COLO668 (cell line): Measurements from ENCODE around the gene ENDOU.

Experiments
- DNase-seq: peaks from one replicate; lab custom pipeline; 2025; ENCODE audit not compliant: unreplicated experiment; lab: John Stamatoyannopoulos, UW

The ENDOU gene

GRCh38 chr12:47722136-47722834 lies 3.0 kb downstream of the ENDOU start:
- DNase-seq = no peak

- no peak for DNase-seq
Measured at GRCh38 chr12:47721431-47721973, 3.8 kb downstream of the ENDOU start.

- no peak for DNase-seq
Measured at GRCh38 chr12:47718531-47718930, 6.8 kb downstream of the ENDOU start.

DNA sequence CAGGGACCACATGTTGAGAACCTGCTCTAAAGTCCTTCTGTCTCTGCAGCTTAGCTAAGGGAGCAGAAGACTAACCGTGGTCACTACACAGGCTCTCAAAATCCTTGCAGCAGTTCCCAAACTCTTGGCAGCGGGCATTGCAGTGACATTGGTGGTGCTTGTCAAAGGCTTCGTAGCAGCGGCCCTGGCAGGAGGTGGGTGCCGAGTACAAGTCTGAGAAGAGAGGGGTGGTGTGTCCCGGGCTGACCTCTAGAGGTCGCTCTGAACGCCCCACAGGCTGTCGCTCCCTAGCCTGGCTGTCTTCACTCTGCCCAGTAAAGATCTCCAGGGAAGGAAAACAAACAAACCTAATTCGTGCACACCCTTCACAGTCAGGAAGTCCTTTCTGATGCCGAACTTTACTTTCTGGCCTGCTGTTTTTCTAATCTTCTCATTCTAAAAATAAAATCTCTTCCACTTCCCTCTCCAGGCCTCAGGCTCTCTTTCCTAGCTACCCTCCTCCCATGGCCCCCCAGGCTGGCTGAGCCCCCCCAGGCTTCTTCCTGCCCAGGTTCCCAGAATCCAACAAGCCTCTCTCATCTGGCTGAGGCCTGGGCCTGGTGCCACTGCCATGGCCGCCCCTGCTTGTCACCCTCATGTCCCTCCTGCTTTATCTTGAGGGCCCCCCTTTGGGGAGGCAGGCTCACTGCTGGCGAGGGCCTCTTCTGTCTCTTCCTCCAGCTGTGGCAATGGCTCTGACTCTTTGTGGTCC lies 7.7 kb downstream of the ENDOU start:
- DNase-seq = peak; percentile 61

- no peak for DNase-seq
Measured at GRCh38 chr12:47717046-47717442, 8.2 kb downstream of the ENDOU start.

- no peak for DNase-seq
Measured at GRCh38 chr12:47715877-47716548, 9.3 kb downstream of the ENDOU start.

DNA sequence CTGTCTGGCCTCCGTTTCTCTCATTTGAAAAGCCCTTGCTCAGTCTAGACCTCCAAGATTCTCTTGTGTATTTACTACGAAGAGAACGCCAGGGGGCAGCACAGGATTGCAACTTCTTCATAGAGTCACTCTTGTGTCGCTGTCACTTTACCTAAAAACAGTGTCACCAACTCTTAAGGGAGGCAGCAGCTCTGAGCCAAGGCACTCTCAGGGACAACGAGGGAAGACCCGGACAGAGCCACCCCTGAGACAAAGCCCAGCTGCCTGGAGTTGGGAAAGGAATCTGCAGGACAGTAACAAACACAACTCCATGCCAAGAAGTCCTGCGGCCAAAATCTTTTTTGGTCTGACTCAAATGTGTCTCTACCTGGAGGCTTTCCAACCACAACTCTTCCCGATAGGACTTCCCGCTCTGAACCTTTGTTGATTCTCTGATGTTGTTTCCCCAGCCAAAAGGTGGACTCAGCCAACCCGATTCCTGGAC lies 9.9 kb downstream of the ENDOU start:
- peak; percentile 73 for DNase-seq

DNA sequence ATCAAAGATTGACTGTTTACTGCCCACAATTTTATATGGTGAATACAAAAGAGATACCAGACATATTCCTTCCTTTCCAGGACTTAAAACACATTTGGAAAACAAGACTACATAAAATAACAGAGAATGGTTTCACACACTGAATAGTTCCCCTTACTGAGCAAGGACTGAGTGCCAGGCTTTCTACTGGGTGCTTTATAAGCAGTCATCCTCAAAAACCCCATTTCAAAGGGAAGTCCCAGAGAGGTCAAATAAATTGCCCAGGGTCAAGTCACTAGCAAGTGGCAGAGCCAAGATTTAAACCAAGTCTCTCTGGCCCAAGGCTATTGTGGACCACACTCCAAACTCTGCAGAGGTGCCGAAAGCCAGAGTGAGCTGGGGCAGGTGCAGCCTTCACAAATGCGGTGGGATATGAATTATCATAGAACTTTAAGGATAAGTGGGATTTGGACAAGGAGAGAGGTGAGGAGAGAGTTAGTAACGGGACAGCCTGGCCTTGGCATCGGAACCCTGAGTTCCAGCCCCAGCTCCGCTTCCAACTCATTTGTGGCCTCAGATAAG lies 10.4 kb downstream of the ENDOU start:
- DNase-seq = no peak

GRCh38 chr12:47712171-47712570 lies 13.1 kb downstream of the ENDOU start:
- no peak for DNase-seq

DNA sequence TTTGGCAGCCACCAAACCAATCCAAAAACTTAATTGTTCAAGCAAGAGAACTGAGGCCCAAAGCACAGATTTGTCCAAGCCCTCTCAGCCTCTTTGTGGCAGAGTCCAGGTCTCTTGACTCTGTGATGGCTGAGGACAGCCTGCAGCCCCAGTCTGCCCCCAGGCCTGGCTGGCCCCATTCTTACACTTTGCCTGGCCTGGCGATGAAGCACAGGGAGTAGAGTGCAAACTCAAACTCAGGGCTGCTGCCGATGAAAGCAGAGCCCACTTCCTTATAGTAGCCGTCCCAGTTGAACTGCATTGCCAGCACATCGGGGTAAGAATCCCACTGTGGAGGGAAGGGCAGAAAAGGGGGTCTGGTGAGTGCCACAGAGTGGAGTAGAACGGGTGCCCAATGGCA lies 13.8 kb downstream of the ENDOU start:
- no peak for DNase-seq

GRCh38 chr12:47710278-47710677 lies 15.0 kb downstream of the ENDOU start:
- DNase-seq = no peak

GRCh38 chr12:47709671-47710070 lies 15.6 kb downstream of the ENDOU start:
- DNase-seq = no peak

DNA sequence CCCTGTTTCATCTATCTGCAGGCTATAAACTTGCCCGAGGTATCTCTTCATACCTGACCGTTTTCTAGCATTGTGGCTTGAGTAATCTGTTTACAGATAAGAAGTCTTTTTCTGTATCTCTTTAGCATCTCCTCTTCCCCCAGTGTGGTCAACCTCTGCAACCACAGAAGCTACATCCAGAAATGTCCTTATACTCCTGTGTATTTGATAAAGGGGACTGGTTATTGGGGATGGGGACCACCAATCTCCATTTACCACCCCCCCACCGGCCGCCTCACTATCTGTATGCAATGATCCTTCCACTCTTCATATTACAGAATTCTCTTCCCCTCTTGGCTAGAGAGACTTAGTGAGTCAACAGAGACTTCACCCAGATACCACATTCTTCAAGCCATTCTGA lies 16.1 kb downstream of the ENDOU start:
- DNase-seq = no peak

DNA sequence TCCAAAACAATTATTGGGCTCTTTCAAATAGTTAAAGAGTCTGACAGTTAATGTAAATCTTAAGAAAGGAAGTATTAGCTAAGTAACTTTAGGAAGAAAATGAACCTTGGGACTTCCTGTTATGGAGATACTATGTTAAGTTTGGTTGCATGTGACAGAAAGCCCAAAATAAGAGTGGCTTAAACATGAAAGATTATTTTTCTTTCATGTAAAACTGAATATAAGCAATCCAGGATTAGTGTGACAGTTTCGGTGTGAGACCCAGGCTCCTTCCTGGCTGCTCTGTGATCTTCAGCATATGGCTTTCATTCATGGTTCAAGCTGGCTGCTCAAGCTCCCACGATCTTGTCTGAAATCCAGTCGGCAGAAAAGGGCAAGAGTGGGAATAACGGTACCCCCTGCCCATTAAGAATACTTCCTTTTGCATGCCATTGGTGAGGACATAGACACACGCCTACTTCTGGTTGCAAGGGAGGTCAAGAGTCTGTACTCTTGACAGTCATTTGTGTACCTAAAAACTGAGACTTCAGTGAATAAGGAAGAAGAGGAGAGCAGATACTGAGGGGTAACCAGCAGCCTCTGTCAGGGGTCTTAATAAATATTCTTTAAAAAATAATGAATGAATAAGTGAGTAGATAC lies 17.3 kb downstream of the ENDOU start:
- no peak for DNase-seq

GRCh38 chr12:47707355-47707754 lies 17.9 kb downstream of the ENDOU start:
- no peak for DNase-seq

DNA sequence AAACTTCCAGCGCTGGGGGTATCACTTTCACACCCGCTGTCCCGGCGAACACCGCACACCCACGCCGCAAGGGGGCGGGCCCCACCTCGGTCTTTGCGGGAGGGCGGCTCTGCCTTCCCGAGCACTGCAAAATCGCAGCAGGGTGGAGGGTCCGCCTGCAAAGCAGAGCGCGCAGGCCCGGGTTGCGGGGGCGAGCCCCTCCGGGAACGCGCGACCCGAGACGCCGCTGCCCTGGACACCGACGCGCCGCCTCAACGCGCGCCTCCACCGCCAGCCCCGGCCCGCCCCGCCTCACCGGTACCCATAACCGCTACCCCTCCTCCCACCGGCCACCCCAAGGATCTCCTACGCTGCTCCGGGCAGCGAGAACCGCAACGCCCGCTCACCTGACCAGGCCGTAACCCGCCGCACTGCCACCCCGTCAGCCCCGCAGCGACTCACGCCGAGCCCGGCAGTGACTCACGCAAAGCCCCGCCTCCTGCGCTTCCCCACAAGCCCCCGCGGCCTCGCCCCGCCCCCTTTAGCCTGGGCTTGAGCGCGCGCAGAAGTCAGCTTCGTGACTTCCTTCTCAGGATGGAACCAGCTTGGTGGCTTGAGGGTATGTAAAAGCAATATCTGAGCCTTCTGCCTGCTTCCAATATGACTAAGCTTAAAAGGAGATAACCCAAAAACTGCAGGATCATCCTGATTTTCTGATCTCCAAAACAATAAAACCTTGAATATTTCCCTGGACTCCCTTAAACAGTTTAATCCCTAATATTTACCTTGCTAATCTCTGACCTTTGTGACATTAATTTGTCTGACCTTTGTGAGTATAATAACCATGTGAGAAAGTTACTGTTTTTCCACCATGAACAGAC lies 19.5 kb downstream of the ENDOU start, which contains the start of gene RPAP3:
RPAP3 (minus strand) TSS at position 465 of the 860 bp plus-strand sequence. CDS start 3,190 bp downstream, outside the sequence.
- peak; percentile 94 for DNase-seq

GRCh38 chr12:47705229-47705565 lies 20.1 kb downstream of the ENDOU start:
- no peak for DNase-seq

- no peak for DNase-seq
Measured at GRCh38 chr12:47704719-47705118, 20.6 kb downstream of the ENDOU start.

- no peak for DNase-seq
Measured at GRCh38 chr12:47700263-47700662, 25.0 kb downstream of the ENDOU start.

DNA sequence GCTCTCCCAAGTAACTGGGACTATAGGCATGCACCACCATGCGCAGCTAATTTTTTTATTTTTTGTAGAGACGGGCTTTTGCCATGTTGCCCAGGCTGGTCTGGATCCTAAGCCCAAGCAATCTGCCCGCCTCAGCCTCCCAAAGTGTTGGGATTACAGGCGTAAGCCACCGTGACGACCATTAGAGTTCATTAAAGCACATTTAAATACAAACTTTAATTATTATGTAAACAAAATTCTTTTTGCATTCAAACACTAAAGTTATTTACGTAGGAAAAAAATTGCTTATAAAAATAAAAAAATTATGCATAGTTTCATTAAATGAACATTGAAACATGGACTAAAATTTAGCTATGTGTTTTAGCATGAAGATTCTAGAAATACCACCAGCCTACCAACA lies 26.7 kb downstream of the ENDOU start:
- DNase-seq = no peak
